Mononuclear cell (primary cell): Measurements from ENCODE around the gene SVIL. TPM values are rescaled to one million over a fixed set of nuclear protein-coding genes. Genes with fewer than 3 reads are reported as not detected.
"Not testable (repeated sequence)": the region's sequence is repeated elsewhere in the genome, so short reads cannot be mapped to it uniquely, and the experiment has no call there.

Experiments used
- H3K27me3 ChIP-seq: 2 replicates; pipeline ENCODE4 v1.6.0; 2011; ENCODE audit warnings: low read length, control low read depth; ENCODE audit not compliant: insufficient read depth
- H3K4me1 ChIP-seq: 2 replicates; pipeline ENCODE4 v1.5.1; 2011; ENCODE audit warnings: mild to moderate bottlenecking, low read length, control low read depth; ENCODE audit not compliant: insufficient read depth
- H3K4me3 ChIP-seq: 2 replicates; pipeline ENCODE4 v1.5.1; 2011; ENCODE audit warnings: mild to moderate bottlenecking, low read length, moderate library complexity
- H3K9me3 ChIP-seq: 2 replicates; pipeline ENCODE4 v1.5.1; 2011; ENCODE audit warnings: low read depth, mild to moderate bottlenecking, control low read depth, low read length
- total RNA-seq: library from RNA; depleted of rRNA; stranded (reverse); fragments of >200 nt; gene quantifications from one replicate; pipeline ENCODE4 v1.2.3, GENCODE V29; 2012

SVIL gene
- total RNA-seq, 1 donor: 39.5 TPM

DNA sequence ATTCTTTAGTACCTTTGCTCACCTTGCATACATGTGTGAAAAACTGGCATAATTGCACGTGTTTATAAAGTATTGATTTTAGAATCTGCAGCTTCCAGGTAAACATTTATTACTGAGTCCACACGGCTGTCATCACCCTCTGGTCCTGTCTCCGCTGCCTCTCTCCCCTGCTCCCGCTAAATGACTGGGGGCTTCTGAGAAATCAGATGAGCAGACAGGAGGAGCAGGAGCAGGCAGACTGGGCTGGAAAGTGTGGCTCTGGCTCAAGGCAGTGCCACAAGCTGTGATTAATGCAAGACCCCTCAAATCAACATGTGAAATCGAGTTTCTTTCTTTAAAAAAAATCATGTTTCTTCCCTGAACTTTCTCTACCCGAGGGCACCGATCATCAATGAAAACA lies 68.6 kb downstream of the SVIL start:
- not testable (repeated sequence) for H3K9me3 ChIP-seq, H3K4me3 ChIP-seq, H3K4me1 ChIP-seq, H3K27me3 ChIP-seq

DNA sequence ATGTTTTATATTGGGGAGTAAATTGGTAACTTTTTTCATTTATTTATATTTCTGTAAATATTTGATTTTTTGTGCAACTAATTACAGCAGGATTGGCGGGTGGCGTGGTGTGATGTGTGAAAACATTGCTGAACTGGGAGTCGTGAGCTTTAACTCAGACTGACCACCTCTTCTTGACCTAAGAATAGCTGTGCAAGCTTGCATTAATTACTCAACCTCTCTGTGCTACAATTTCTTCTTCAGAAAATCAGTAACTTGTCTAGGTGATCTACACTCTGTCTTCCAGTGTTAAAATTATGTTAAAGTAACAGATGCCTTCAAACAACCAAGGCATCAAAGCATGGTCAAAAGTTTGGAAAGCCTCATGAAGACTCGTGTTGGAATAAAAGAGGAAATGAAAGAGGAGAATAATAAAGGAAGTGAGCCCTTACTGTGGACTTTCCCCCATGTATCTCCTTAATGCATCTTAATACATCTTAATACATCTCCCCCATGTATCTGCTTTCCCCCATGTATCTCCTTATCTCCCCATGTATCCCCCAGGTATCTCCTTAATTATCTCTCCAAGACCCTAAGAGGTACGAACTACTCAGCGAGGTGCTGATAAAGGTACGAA lies 71.2 kb downstream of the SVIL start:
- no peaks in the 10 kb centered on the region for H3K9me3 ChIP-seq
- H3K4me1 ChIP-seq: peaks cover 5% of the 10 kb centered on the region
- H3K27me3 ChIP-seq: no peaks in the 10 kb centered on the region
- H3K4me3 ChIP-seq: no peak overlapping the region

DNA sequence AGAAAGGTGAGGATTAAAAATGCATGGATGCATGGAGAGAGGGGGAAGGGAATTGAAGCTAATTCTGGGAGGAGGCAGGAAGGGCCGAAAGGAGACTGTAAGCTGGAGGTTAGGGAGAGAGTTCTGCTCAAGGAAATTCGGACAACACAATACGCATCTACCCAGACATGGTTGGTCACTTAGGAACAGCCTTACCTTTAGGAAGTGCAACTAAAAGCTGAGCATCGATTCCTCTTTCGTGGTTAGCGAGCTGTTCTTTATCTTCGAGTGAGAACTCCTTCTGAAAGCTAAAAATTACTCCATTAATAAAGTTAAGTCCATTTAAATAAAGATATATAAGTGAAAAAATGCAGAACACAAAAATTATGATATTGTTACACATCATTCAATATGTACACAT lies 71.8 kb downstream of the SVIL start:
- not testable (repeated sequence) for H3K4me3 ChIP-seq, H3K9me3 ChIP-seq, H3K4me1 ChIP-seq, H3K27me3 ChIP-seq

DNA sequence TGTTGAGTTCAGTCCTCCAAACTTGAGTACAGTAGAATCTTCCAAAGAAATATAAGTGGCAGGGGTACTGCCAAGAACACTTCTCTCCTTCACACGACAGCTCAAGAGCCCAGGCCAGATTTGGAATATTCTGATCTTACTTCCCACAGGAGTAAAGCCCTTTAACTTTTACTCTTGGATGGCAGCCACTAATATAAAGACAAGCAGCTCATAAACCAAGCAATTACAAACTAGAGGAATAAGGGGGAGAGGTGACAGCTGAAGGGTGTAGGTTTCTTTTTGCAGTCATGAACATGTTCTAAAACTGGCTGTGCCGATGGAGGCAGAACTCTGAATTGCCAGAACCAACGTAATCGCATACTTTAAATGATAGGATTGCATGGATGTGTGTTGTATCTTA lies 74.8 kb downstream of the SVIL start:
- Histone ChIP-seq H3K27me3 (no peaks in the 10 kb centered on the region), H3K9me3 (no peaks in the 10 kb centered on the region), H3K4me3 (no peak overlapping the region), H3K4me1 (peaks cover 11% of the 10 kb centered on the region)

DNA sequence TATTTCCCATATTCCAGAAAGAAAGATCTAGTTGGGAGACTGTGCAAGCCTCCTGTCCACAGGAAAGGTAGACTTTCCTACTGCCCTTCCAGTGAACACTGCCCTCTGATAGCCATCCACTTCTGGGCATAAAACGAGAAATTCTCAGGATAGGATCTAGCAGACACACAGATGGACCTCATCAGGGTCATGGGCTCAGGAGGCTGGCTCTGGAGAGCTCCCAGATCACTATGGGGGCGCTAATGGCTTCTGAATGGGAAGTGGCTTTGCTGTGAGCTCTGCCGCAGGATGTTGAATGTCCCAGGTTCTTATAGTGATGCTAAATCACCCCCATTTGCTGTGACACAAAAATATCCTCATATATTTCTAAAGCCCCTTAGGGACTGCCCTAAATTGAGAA lies 77.1 kb downstream of the SVIL start:
- no peaks in the 10 kb centered on the region for H3K27me3 ChIP-seq
- H3K4me1 ChIP-seq: peaks cover 14% of the 10 kb centered on the region
- no peak overlapping the region for H3K4me3 ChIP-seq
- H3K9me3 ChIP-seq: no peaks in the 10 kb centered on the region

DNA sequence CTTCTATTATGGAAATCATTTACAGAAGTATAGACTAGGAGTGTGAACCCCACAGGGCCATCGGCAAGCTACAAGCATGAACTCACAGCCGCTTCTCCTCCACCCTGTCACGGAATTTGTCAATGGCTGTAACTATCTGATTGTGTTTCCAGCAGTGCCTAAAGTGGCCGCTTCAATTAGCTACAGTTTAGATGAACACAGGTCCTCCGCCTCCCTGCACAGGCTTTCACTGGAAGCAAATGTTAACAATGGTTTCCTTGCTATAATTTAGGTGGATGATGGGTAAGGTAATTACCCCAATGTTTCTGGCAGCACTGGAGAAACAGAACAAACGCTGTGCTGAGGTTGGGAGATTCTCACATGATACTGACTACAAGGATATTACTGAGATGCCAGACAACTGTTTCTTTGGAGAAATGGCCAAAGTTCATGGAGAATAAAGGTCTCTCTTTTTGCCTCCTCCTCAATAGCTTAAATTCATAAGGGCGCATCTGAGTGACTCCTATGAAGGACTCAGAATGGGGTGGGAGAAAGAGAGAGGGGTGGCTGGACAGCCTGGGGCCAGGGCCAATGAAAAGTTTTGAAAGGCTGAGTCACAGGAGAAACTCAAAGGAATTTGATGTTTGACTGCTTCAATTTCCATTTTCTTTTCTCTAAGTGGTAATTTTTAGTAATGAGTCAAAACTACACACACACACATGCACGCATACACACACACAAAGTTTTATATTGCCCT lies 78.9 kb downstream of the SVIL start:
- H3K9me3 ChIP-seq: no peaks in the 10 kb centered on the region
- peaks cover 14% of the 10 kb centered on the region for H3K4me1 ChIP-seq
- H3K27me3 ChIP-seq: no peaks in the 10 kb centered on the region
- no peak overlapping the region for H3K4me3 ChIP-seq

DNA sequence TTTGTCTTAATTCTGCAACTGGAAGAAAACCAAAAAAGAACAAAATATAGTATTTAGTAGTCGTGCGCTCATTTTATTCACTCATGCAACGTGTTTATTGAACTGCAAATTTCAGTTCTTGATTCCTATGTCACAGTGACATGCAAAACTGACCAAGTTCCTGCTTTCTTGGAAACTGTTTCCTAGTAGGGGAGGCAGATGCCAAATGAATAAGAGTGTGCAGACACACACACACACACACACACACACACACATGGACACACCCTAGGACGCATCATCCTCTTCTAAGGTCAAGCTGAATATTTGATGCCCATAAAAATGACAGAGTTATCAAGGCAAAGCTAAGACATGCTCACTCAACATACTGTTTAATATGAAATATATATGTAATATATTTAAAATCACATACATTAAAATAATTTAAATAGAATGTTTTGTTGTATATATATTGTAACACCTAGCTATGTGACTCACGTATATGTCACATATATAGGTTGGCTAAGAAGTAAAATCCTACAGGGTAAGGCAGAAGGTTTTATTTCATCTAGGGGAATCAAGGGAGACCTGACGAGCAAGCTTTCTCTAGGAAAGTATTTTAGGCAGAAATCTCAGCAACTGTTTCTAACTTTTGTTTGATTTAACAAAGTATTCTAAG lies 79.6 kb downstream of the SVIL start:
- Histone ChIP-seq H3K4me3 (no peak overlapping the region), H3K9me3 (no peaks in the 10 kb centered on the region), H3K4me1 (peaks cover 14% of the 10 kb centered on the region)

DNA sequence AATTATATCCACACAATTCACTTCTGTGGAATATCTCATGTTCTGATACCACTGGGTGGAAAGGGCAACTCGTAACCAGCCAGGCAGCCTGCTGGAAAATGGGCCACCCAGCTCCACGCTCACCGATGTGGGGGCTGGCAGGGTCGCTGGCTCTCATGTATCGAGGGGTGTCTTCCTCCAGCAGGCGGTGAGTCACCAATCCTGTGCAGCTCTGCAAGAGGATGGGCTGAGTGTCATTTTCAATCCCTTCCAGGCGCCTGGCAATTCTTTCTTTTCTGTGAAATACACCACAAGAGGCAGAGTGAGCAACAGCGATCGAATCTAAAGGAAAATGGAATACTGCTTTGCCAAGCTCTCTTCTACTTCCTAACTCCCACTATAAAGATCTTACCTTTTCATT lies 80.1 kb downstream of the SVIL start:
- Histone ChIP-seq H3K4me1 (peaks cover 14% of the 10 kb centered on the region), H3K9me3 (no peaks in the 10 kb centered on the region), H3K27me3 (no peaks in the 10 kb centered on the region), H3K4me3 (no peak overlapping the region)

More for the DNA sequence above, 79.6 kb downstream of the SVIL start:
- H3K27me3 ChIP-seq: no peaks in the 10 kb centered on the region

DNA sequence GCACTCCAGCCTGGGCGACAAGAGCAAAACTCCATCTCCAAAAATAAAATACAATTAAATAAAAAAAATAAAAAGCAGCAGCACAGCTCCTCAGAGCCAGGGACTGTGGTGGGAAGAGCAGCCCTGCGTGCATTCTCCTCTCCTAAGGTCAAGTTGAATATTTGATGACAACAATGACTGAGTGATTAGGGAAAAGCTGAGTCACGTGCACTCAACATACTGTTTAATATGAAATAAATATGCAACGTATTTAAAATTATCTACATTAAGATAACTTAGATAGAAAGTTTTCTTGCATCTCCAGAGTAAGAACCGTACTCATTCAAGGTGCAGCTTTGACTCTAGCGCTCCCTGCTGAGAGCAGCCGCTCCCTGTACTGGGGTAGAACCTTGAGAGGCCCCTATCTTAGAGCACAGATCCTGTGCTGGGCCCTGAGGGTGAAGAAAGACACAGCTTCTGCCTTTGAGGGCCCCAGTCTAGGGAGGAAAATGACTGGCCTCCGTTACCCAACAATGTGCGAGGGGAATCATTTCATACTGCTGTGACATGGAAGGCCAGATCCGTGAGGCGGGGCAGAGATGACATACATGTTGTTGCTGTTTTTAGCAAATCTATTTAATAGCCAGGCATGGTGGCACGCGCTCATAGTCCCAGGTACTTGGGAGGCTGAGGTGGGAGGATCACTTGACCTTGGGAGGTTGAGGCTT lies 81.1 kb downstream of the SVIL start:
- Histone ChIP-seq H3K4me1 (peaks cover 14% of the 10 kb centered on the region), H3K27me3 (no peaks in the 10 kb centered on the region), H3K4me3 (no peak overlapping the region), H3K9me3 (no peaks in the 10 kb centered on the region)

DNA sequence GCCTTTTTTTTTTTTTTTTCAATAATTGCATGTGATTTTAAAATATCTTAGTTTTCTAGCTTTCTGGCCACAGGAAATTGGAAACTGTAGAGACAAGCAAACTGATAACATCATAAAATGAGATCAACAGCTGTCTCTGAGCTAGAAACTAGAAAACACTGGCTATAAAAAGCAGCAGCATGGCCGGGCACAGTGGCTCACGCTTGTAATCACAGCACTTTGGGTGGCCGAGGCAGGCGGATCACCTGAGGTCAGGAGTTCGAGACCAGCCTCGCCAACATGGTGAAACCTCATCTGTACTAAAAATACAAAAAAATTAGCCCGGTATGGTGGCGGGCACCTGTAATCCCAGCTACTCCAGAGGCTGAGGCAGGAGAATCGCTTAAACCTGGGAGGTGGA lies 81.7 kb downstream of the SVIL start:
- peaks cover 14% of the 10 kb centered on the region for H3K4me1 ChIP-seq
- not testable (repeated sequence) for H3K27me3 ChIP-seq, H3K4me3 ChIP-seq, H3K9me3 ChIP-seq

DNA sequence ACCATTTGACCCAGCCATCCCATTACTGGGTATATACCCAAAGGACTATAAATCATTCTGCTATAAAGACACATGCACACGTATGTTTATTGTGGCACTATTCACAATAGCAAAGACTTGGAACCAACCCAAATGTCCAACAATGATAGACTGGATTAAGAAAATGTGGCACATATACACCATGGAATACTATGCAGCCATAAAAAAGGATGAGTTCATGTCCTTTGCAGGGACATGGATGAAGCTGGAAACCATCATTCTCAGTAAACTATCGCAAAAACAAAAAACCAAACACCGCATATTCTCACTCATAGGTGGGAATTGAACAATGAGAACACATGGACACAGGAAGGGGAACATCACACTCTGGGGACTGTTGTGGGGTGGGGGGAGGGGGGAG lies 85.3 kb downstream of the SVIL start:
- H3K4me1 ChIP-seq, H3K4me3 ChIP-seq, H3K27me3 ChIP-seq, H3K9me3 ChIP-seq: not testable (repeated sequence)

DNA sequence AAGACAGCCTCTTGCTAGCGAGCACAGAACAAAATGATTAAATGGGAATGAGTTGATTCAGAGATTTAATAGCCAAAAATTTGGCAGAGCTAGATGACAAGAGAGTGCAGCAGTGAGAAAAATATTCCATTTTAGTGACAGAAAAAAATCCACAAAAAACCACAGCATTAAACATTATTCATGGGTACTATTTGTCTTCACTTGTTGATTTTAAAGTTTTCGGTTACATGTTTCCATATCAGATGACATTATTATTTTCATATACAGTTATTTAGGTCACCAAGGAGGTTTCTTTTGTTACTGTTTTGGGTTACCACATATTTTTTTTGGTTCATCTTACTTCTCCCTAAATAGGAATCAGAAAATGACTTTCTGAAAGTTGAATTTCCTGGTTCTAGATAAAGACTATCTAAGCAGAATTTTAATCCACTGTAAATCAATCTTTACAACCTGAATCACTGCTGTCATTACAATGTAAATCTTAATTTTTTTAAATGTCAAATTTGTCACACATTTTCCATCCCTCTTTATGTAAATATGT lies 87.9 kb downstream of the SVIL start:
- H3K9me3 ChIP-seq: no peaks in the 10 kb centered on the region
- no peak overlapping the region for H3K4me3 ChIP-seq
- H3K27me3 ChIP-seq: no peaks in the 10 kb centered on the region
- H3K4me1 ChIP-seq: no peaks in the 10 kb centered on the region

DNA sequence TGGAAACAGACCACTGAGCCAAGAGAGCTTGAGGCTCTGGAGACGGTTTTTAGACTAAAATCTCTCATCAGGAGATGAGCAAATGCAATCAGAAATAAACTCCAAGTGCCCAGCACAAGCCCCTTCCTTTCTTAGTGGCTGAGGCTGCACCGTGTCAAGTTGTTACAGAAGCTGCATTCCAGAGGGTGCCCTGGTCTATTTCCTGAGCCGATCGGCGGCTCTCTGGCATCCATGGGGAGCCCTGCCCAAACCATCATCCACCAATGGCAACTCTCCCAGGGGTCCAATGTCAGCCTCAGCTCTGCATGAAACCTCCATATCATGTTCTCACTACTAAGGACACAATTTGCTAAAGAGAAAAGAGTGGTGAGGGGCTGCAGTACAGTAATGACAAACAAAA lies 89.6 kb downstream of the SVIL start:
- Histone ChIP-seq H3K4me3 (no peak overlapping the region), H3K9me3 (no peaks in the 10 kb centered on the region), H3K4me1 (no peaks in the 10 kb centered on the region), H3K27me3 (no peaks in the 10 kb centered on the region)

DNA sequence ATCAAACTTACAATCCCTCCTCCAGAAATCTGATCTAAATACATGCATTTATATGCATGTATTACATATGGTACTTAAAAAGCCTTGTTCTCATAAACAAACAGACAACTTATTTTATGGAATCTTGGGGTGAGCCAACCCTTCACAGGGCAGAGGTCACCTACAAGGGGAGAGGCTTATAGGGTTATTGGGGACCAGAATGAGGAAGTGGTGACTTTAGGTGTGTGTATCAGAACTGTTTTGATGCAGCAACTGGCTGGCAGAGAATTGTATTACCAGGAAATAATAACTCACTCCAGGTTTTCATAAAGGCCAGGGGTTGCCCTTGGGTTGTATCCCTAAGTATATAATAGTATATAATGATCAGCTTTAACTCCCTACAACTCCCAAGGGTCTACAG lies 91.1 kb downstream of the SVIL start:
- no peaks in the 10 kb centered on the region for H3K4me1 ChIP-seq
- H3K27me3 ChIP-seq: no peaks in the 10 kb centered on the region
- no peak overlapping the region for H3K4me3 ChIP-seq
- no peaks in the 10 kb centered on the region for H3K9me3 ChIP-seq

DNA sequence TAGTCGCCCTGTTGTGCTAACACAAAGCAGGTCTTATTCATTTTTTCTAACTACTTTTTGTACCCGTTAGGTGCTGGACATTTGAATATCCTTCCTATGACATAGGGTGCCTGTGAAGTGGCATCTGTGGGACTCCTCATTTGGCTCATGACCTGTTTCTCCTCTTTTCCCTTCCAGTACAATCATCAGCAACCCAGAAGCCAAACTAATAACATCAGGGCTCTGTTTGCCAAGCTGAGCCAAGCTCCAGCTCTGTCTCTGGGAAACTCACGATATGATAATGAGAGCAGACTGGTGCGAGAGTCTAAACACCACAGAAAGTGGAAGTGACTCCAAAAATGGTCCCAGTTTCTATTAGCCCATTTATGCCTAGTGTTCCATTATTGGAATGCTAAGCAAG lies 92.0 kb downstream of the SVIL start:
- no peaks in the 10 kb centered on the region for H3K4me1 ChIP-seq
- H3K27me3 ChIP-seq: no peaks in the 10 kb centered on the region
- no peak overlapping the region for H3K4me3 ChIP-seq
- no peaks in the 10 kb centered on the region for H3K9me3 ChIP-seq
